RWPE2 (cell line): Measurements from ENCODE around the gene EIF5.

Experiments used
- ATAC-seq: fragments of 200-7000 bp; cut with Tn5 transposase; 3 replicates; pipeline ENCODE4 v1.9.1; 2021; ENCODE audit warnings: low read depth
- DNase-seq: peaks from one replicate; pipeline ENCODE4 v3.0.0-alpha.2; 2020; ENCODE audit warnings: low spot score
- H3K27ac ChIP-seq: fragments of 450-650 bp; 2 replicates; pipeline ENCODE4 v1.5.1; 2017; ENCODE audit warnings: mild to moderate bottlenecking; ENCODE audit not compliant: poor library complexity, severe bottlenecking
- H3K27me3 ChIP-seq: fragments of 250-450 bp; sonication (Bioruptor Pico); 2 replicates; pipeline ENCODE4 v1.5.1; 2021; ENCODE audit warnings: mild to moderate bottlenecking, moderate library complexity; ENCODE audit not compliant: insufficient read depth, poor library complexity, severe bottlenecking
- H3K36me3 ChIP-seq: fragments of 250-450 bp; sonication (Bioruptor Pico); 2 replicates; pipeline ENCODE4 v1.5.1; 2020; ENCODE audit warnings: low read depth, mild to moderate bottlenecking, moderate library complexity
- H3K4me1 ChIP-seq: fragments of 250-450 bp; sonication (Bioruptor Pico); 2 replicates; pipeline ENCODE4 v1.5.1; 2021; ENCODE audit warnings: mild to moderate bottlenecking, moderate library complexity; ENCODE audit not compliant: insufficient read depth, poor library complexity, severe bottlenecking
- H3K4me3 ChIP-seq: fragments of 250-450 bp; sonication (Bioruptor Pico); 2 replicates; pipeline ENCODE4 v1.5.1; 2021; ENCODE audit warnings: mild to moderate bottlenecking, moderate library complexity; ENCODE audit not compliant: severe bottlenecking
- H3K9me3 ChIP-seq: fragments of 250-450 bp; sonication (Bioruptor Pico); 2 replicates; pipeline ENCODE4 v1.5.1; 2021; ENCODE audit warnings: mild to moderate bottlenecking, moderate library complexity; ENCODE audit not compliant: severe bottlenecking
- TF ChIP-seq, protein P1 (sequence below): fragments of 450-650 bp; IDR thresholded peaks from one replicate; pipeline ENCODE4 v1.5.1; 2017; ENCODE audit warnings: mild to moderate bottlenecking, moderate library complexity; ENCODE audit not compliant: poor library complexity, severe bottlenecking

EIF5 gene

DNA sequence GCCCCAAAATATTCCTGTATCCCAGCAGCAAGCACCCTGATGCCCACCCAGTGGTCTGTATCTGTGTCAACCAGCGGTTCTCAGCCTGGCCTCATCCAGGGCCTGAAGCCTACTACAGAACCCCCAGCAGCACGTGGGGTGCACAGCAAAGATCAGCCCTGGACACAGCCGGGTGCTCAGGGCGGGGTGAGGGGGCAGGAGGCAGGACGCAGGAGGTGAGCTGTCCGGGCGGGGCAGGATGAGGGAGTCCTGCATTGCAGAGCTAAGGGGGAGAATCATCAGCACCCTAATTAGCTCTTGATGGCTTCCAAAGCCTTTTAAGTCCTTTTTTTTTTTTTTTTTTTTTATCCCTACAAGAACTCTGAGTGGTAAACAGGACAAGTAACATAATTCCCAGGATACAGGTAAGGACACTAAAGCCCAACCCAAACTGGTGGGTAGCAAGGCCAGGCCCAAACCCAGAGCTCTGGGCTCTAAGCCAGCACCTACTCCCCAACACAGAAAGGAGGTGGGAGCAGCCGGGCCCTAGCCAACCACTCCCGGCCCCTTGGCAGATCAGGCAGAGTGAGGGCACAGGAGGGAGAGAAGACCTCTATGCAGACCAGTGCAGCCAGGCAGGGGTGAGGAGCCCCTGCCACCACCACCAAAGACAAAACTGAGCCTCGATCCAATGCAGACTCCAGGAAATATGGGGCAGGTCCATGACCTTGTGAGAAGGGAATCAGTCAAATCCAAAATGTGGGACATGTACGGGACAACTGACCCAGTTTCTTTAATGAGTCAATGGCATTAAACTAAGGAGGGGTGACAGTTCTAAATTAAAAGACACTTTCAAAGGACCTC is 32.3 kb upstream of the EIF5 start:
- Histone ChIP-seq H3K36me3 (no peaks in the 10 kb centered on the region), H3K27ac (peak overlapping the region; percentile 27), H3K4me1 (peaks cover 20% of the 10 kb centered on the region), H3K27me3 (no peaks in the 10 kb centered on the region), H3K4me3 (no peak overlapping the region), H3K9me3 (peaks cover 3% of the 10 kb centered on the region)
- ATAC-seq (peak; percentile 84), DNase-seq (no peak)
- TF ChIP-seq, protein P1, sequence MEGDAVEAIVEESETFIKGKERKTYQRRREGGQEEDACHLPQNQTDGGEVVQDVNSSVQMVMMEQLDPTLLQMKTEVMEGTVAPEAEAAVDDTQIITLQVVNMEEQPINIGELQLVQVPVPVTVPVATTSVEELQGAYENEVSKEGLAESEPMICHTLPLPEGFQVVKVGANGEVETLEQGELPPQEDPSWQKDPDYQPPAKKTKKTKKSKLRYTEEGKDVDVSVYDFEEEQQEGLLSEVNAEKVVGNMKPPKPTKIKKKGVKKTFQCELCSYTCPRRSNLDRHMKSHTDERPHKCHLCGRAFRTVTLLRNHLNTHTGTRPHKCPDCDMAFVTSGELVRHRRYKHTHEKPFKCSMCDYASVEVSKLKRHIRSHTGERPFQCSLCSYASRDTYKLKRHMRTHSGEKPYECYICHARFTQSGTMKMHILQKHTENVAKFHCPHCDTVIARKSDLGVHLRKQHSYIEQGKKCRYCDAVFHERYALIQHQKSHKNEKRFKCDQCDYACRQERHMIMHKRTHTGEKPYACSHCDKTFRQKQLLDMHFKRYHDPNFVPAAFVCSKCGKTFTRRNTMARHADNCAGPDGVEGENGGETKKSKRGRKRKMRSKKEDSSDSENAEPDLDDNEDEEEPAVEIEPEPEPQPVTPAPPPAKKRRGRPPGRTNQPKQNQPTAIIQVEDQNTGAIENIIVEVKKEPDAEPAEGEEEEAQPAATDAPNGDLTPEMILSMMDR: no peak

GRCh38 chr14:103302966-103303365 is 31.1 kb upstream of the EIF5 start:
- no peak for ATAC-seq
- Histone ChIP-seq H3K27ac (no peak overlapping the region), H3K9me3 (peaks cover 4% of the 10 kb centered on the region), H3K36me3 (no peaks in the 10 kb centered on the region), H3K27me3 (no peaks in the 10 kb centered on the region), H3K4me3 (no peak overlapping the region), H3K4me1 (peaks cover 20% of the 10 kb centered on the region)
- TF ChIP-seq, protein P1: no peak
- no peak for DNase-seq

DNA sequence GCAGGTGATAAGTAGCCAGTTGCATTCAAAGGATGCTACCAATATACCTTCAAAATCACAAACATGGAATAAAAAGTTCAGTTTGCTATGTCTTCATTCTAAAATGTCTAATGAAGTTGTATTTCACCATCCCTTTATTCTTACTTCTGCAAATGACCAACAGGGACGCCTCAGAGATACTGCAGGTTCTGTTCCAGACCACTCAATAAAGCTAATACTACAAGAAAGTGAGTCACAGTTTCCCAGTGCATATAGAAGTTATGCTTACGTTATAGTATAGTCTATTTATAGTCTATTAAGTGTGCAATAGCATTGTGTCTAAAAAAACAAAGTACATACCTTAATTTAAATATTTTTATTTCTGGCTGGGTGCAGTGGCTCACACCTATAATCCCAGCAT is 29.3 kb upstream of the EIF5 start:
- Histone ChIP-seq H3K4me3 (no peak overlapping the region), H3K27me3 (no peaks in the 10 kb centered on the region), H3K36me3 (no peaks in the 10 kb centered on the region), H3K27ac (no peak overlapping the region), H3K4me1 (peaks cover 20% of the 10 kb centered on the region), H3K9me3 (peaks cover 4% of the 10 kb centered on the region)
- TF ChIP-seq, protein P1: no peak
- no peak for DNase-seq
- ATAC-seq: 0 out of 3 replicates have a peak, but pooled peaks have one; percentile 22

DNA sequence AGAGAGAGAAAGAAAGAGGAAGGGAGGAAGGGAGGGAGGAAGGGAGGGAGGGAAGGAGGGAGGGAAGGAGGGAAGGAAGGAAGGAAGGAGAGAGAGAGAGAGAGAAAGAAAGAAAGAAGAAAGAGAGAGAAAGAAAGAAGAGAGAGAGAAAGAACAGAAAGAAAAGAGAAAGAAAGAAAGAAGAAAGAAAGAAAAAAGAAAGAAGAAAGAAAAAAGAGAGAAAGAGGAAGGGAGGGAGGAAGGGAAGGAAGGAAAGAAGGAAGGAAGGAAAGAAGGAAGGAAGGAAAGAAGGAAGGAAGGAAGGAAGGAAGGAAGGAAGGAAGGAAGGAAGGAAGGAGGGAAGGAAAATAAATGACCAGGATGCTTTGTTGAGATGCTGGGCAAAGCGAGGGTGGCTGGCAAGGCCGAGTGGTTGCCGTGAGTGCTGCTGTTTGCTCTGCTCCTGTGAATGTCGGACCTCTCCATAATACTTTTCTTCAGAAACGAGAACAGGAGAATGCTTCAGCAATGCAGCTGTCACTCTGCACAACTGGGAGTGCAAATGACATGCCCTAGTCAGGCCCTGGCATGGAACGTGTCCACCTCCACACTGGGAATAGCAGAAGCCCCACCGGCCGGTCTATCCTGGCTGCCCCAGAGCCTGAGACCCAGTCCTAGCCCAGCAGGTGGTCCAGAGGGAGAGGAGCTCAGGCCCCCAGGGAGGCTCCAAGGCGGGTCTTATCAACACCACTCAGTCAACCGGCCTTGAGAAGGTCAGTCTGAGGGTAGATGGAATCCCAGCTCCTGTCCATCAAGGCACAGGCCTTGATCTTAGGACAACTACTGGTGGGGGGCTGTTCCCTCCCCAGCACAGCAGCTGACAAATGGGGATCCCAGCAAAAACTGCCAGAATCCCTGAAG is 25.1 kb upstream of the EIF5 start:
- H3K9me3 ChIP-seq: peaks cover 4% of the 10 kb centered on the region
- ATAC-seq (no peak), DNase-seq (no peak)

More for the DNA sequence above, 25.1 kb upstream of the EIF5 start:
- H3K36me3 ChIP-seq: no peaks in the 10 kb centered on the region
- H3K27ac ChIP-seq: no peak overlapping the region
- TF ChIP-seq, protein P1: no peak
- H3K4me3 ChIP-seq: no peak overlapping the region
- H3K4me1 ChIP-seq: no peaks in the 10 kb centered on the region
- no peaks in the 10 kb centered on the region for H3K27me3 ChIP-seq
